ENCODE results near the gene GPR146. TPM values are rescaled to one million over a fixed set of nuclear protein-coding genes. Genes with fewer than 3 reads are reported as not detected.

Gene GPR146
- total and polyA plus RNA-seq, 2 of the 8 experiments (the other 6 are each of a cell fraction or from before 2014, with no cell fraction given): 1.8 to 2.7 TPM

DNA sequence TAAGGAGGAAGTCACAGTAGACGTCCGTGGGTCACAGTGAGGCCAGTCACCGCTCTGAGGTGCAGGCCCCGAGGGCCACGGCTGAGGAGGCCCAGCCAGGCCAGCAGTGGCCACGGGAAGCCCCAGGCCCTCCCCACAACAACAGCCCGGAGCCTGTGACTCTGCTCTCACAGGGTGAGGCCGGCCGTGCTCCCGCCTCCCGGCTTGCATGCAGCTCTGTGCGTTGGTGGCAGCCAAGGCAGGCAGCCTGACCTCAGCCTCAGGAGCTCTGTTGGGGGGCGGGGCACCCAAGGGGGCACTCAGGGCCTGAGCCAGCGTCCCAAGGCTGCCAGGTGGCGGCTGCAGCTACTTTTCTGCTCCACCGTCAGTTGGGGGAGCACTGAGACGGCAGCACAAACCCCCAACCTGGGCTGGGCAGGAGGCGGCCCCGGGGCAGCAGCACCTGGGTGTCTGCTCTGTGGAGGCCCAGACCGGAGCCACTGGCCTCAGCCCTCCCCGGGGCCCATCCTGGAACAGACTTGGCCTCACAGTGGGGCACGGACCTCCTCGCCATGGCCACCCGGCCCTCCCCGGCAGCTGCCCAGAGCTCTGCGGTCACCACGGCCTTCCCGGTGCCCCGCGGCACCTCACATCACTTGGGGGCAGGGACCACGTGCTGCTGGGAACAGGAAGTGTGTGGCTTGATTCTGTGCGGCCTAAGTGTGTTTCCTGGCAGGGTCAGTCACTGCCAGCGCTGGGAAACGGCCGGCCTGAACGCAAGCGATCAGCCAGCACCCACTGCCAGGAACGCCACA is 48.1 kb upstream of the GPR146 start (continued):
- no peak for TF ChIP-seq POLR2A (IDR thresholded peaks at IDR 0.05; ENCODE audit: control extremely low read depth in 1 of 2, low read depth in 2 of 2, low read length in 2 of 2)
- TF ChIP-seq SIRT6 (IDR thresholded peaks at IDR 0.05; ENCODE audit: low read length): no peak
- TF ChIP-seq KDM1A (IDR thresholded peaks at IDR 0.05; ENCODE audit: borderline replicate concordance, low read length): no peak
- TF ChIP-seq ATF3 (IDR thresholded peaks at IDR 0.05; ENCODE audit: insufficient read depth, low read depth, low read length): no peak

All from H1 (cell line).